ENCODE data around the gene ITSN1. TPM values are rescaled to one million over a fixed set of nuclear protein-coding genes. Genes with fewer than 3 reads are reported as not detected.

Gene ITSN1
- polyA plus RNA-seq, 1 donor from 2014 or later: 35.1 TPM

DNA sequence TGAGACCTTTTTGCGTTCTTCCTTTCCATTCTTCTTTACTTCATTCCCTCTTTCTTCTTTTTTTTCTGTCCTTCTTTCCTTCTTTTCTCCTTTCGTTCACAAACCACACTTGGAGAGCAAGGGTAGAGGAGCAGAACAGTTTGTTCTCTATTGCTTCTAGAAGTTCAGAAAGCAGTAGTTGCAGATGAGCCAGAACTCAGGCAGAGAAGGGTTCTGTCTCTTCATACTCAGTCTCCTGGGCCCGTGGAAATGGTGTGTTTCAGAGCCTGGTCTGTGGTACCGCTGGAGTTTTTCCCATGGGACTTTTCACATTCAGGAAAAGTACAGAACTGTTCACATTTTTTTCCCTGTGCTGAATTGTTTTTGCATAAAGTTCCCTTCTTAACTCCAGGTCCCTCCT is 186.3 kb downstream of the ITSN1 start:
- no peaks in the 10 kb centered on the region for H3K36me3 ChIP-seq (ENCODE audit: insufficient read depth, low read length)
- H3K9ac ChIP-seq (ENCODE audit: low read length): no peak overlapping the region
- no peak overlapping the region for H2AFZ ChIP-seq (ENCODE audit: low read depth, low read length)
- H3K9me2 ChIP-seq (ENCODE audit: insufficient read depth, low read length): no peaks in the 10 kb centered on the region
- no peaks in the 10 kb centered on the region for H3K9me3 ChIP-seq (ENCODE audit: low read length)
- no peak for TF ChIP-seq EZH2 (IDR thresholded peaks at IDR 0.05; ENCODE audit: borderline replicate concordance, insufficient read depth, low read length, poor library complexity, severe bottlenecking)
- no peaks in the 10 kb centered on the region for H3K27me3 ChIP-seq (ENCODE audit: insufficient read depth, low read depth, low read length)
- H3K27ac ChIP-seq (ENCODE audit: low read length): no peak overlapping the region
- no peak overlapping the region for H3K4me3 ChIP-seq (ENCODE audit: low read length)
- no peaks in the 10 kb centered on the region for H3F3A ChIP-seq (ENCODE audit: insufficient read depth, low read length, poor library complexity, severe bottlenecking)
- H4K20me1 ChIP-seq (ENCODE audit: insufficient read depth): no peaks in the 10 kb centered on the region
- H3K79me2 ChIP-seq (replicated peaks; ENCODE audit: insufficient read depth, low read length): no peaks in the 10 kb centered on the region
- no peak overlapping the region for H3K4me2 ChIP-seq (ENCODE audit: low read length)

DNA sequence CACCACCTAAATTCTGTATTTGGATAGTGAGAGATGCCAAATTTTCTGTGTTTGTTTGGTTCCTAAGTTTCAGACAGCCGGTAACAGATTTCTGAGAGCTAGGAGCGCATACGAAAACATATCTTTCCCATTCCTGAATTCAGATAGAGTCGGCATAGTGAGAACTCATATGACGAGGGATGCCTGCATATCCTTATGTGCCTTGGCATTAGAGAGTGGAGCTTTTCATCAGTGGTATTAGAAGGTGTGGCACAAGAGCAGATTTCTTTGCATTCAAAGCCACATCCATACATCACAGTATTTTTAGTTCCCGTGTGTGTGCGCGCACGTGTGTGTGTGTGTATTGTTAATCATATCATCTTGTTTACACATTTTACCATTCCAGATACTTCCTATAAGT is 187.5 kb downstream of the ITSN1 start:
- no peak overlapping the region for H2AFZ ChIP-seq (ENCODE audit: low read depth, low read length)
- H3K36me3 ChIP-seq (ENCODE audit: insufficient read depth, low read length): no peaks in the 10 kb centered on the region
- no peaks in the 10 kb centered on the region for H3K79me2 ChIP-seq (replicated peaks; ENCODE audit: insufficient read depth, low read length)
- H3K27ac ChIP-seq (ENCODE audit: low read length): no peak overlapping the region
- H3K9me2 ChIP-seq (ENCODE audit: insufficient read depth, low read length): no peaks in the 10 kb centered on the region
- H3K4me3 ChIP-seq (ENCODE audit: low read length): no peak overlapping the region
- H3K9me3 ChIP-seq (ENCODE audit: low read length): no peaks in the 10 kb centered on the region
- no peaks in the 10 kb centered on the region for H3F3A ChIP-seq (ENCODE audit: insufficient read depth, low read length, poor library complexity, severe bottlenecking)
- no peak overlapping the region for H3K9ac ChIP-seq (ENCODE audit: low read length)
- no peaks in the 10 kb centered on the region for H4K20me1 ChIP-seq (ENCODE audit: insufficient read depth)
- TF ChIP-seq RAD21 (conservative IDR thresholded peaks at IDR 0.05): no peak
- H3K27me3 ChIP-seq (ENCODE audit: insufficient read depth, low read depth, low read length): no peaks in the 10 kb centered on the region
- H3K4me2 ChIP-seq (ENCODE audit: low read length): no peak overlapping the region

DNA sequence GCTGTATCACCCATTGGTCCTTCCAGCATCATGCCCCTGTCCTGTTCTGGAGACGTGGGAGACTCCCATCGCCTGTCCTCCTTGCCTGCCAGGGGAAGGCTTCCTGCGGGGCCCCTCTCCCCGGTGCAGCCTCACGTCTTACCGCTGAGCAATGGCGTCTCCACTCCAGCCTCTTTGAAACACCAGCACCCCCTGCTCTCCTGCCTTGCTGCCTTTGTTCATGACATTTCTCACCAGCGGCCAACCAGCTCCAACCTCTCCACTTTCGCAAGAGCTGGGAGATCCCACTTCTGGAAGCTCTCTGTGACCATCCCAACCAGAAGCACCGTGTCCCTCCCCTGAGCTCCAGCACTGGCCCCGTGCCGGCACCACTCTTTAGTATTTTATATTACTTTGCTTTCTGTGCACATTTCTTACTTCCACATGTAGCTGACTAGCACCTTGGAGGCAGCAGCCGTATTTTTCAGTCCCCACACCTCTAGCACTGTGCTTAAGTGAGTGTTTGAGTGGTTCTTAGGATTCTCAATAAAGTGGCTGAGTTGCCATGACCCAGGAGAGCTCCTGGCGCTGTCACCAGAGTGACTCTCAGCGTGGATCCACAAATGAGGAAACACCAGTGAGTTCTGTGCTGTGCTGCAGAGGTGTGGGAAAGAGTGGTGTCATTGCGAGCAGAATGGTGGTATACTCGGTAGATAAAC is 189.8 kb downstream of the ITSN1 start:
- H3K27ac ChIP-seq (ENCODE audit: low read length): no peak overlapping the region
- peaks cover 6% of the 10 kb centered on the region for H3K36me3 ChIP-seq (ENCODE audit: insufficient read depth, low read length)
- H3K9me3 ChIP-seq (ENCODE audit: low read length): no peaks in the 10 kb centered on the region
- TF ChIP-seq MXI1 (conservative IDR thresholded peaks at IDR 0.05; ENCODE audit: poor library complexity, severe bottlenecking): no peak
- no peak for TF ChIP-seq SMC3 (conservative IDR thresholded peaks at IDR 0.05; ENCODE audit: poor library complexity)
- TF ChIP-seq EZH2 (IDR thresholded peaks at IDR 0.05; ENCODE audit: borderline replicate concordance, insufficient read depth, low read length, poor library complexity, severe bottlenecking): no peak
- TF ChIP-seq, protein P1, sequence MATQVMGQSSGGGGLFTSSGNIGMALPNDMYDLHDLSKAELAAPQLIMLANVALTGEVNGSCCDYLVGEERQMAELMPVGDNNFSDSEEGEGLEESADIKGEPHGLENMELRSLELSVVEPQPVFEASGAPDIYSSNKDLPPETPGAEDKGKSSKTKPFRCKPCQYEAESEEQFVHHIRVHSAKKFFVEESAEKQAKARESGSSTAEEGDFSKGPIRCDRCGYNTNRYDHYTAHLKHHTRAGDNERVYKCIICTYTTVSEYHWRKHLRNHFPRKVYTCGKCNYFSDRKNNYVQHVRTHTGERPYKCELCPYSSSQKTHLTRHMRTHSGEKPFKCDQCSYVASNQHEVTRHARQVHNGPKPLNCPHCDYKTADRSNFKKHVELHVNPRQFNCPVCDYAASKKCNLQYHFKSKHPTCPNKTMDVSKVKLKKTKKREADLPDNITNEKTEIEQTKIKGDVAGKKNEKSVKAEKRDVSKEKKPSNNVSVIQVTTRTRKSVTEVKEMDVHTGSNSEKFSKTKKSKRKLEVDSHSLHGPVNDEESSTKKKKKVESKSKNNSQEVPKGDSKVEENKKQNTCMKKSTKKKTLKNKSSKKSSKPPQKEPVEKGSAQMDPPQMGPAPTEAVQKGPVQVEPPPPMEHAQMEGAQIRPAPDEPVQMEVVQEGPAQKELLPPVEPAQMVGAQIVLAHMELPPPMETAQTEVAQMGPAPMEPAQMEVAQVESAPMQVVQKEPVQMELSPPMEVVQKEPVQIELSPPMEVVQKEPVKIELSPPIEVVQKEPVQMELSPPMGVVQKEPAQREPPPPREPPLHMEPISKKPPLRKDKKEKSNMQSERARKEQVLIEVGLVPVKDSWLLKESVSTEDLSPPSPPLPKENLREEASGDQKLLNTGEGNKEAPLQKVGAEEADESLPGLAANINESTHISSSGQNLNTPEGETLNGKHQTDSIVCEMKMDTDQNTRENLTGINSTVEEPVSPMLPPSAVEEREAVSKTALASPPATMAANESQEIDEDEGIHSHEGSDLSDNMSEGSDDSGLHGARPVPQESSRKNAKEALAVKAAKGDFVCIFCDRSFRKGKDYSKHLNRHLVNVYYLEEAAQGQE (IDR thresholded peaks at IDR 0.05; ENCODE audit: borderline replicate concordance): no peak
- TF ChIP-seq, protein P2, sequence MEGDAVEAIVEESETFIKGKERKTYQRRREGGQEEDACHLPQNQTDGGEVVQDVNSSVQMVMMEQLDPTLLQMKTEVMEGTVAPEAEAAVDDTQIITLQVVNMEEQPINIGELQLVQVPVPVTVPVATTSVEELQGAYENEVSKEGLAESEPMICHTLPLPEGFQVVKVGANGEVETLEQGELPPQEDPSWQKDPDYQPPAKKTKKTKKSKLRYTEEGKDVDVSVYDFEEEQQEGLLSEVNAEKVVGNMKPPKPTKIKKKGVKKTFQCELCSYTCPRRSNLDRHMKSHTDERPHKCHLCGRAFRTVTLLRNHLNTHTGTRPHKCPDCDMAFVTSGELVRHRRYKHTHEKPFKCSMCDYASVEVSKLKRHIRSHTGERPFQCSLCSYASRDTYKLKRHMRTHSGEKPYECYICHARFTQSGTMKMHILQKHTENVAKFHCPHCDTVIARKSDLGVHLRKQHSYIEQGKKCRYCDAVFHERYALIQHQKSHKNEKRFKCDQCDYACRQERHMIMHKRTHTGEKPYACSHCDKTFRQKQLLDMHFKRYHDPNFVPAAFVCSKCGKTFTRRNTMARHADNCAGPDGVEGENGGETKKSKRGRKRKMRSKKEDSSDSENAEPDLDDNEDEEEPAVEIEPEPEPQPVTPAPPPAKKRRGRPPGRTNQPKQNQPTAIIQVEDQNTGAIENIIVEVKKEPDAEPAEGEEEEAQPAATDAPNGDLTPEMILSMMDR (IDR thresholded peaks at IDR 0.05; ENCODE audit: poor library complexity, severe bottlenecking): no peak
- TF ChIP-seq RAD21 (conservative IDR thresholded peaks at IDR 0.05): no peak
- TF ChIP-seq EP300 (conservative IDR thresholded peaks at IDR 0.05; ENCODE audit: poor library complexity, severe bottlenecking): no peak
- no peak for TF ChIP-seq TAF1 (IDR thresholded peaks at IDR 0.05; ENCODE audit: low read depth)
- TF ChIP-seq POLR2AphosphoS5 (IDR thresholded peaks at IDR 0.05): no peak
- H3K9me2 ChIP-seq (ENCODE audit: insufficient read depth, low read length): no peaks in the 10 kb centered on the region
- H3K79me2 ChIP-seq (replicated peaks; ENCODE audit: insufficient read depth, low read length): no peaks in the 10 kb centered on the region
- no peaks in the 10 kb centered on the region for H3K27me3 ChIP-seq (ENCODE audit: insufficient read depth, low read depth, low read length)
- no peak overlapping the region for H3K4me2 ChIP-seq (ENCODE audit: low read length)
- no peak overlapping the region for H2AFZ ChIP-seq (ENCODE audit: low read depth, low read length)
- H3F3A ChIP-seq (ENCODE audit: insufficient read depth, low read length, poor library complexity, severe bottlenecking): no peaks in the 10 kb centered on the region
- H4K20me1 ChIP-seq (ENCODE audit: insufficient read depth): no peaks in the 10 kb centered on the region
- no peak overlapping the region for H3K9ac ChIP-seq (ENCODE audit: low read length)
- no peak overlapping the region for H3K4me3 ChIP-seq (ENCODE audit: low read length)
